ENCODE measurements around the gene ABCA1.

The ABCA1 gene

GRCh38 chr9:104835161-104835560, 92.8 kb downstream of the ABCA1 start:
- Histone ChIP-seq H3K9ac (ENCODE audit: low read length) (no peak overlapping the region), H3K4me3 (ENCODE audit: low read length) (no peak overlapping the region), H2AFZ (ENCODE audit: low read depth, low read length) (no peak overlapping the region), H3K79me2 (ENCODE audit: low read length) (no peaks in the 10 kb centered on the region), H3K27me3 (ENCODE audit: low read depth, low read length) (peaks cover 5% of the 10 kb centered on the region; the same call in 1 of the 2 replicates), H3K4me1 (ENCODE audit: low read length) (no peaks in the 10 kb centered on the region), H3K9me3 (ENCODE audit: insufficient read depth, low read length) (no peaks in the 10 kb centered on the region), H4K20me1 (ENCODE audit: insufficient read depth, low read length) (no peaks in the 10 kb centered on the region), H3K36me3 (replicated peaks; ENCODE audit: low read depth, low read length) (no peaks in the 10 kb centered on the region), H3K4me2 (ENCODE audit: low read length) (no peak overlapping the region), H3K27ac (ENCODE audit: low read length) (no peak overlapping the region)
- TF ChIP-seq EZH2phosphoT487 (IDR thresholded peaks at IDR 0.05; ENCODE audit: low read depth) (no peak), CTCF (IDR thresholded peaks at IDR 0.05; ENCODE audit: low read depth, low read length) (no peak)

- no peaks in the 10 kb centered on the region for H3K9me3 ChIP-seq (ENCODE audit: insufficient read depth, low read length)
- no peaks in the 10 kb centered on the region for H4K20me1 ChIP-seq (ENCODE audit: insufficient read depth, low read length)
- no peak for TF ChIP-seq CTCF (IDR thresholded peaks at IDR 0.05; ENCODE audit: low read depth, low read length)
- no peak for TF ChIP-seq EZH2phosphoT487 (IDR thresholded peaks at IDR 0.05; ENCODE audit: low read depth)
- H3K27me3 ChIP-seq (ENCODE audit: low read depth, low read length) = no peaks in the 10 kb centered on the region; the same call in 1 of the 2 replicates
- no peaks in the 10 kb centered on the region for H3K4me1 ChIP-seq (ENCODE audit: low read length)
- no peak overlapping the region for H3K4me2 ChIP-seq (ENCODE audit: low read length)
- H3K36me3 ChIP-seq (replicated peaks; ENCODE audit: low read depth, low read length) = no peaks in the 10 kb centered on the region
- H3K79me2 ChIP-seq (ENCODE audit: low read length) = no peaks in the 10 kb centered on the region
- no peak overlapping the region for H3K27ac ChIP-seq (ENCODE audit: low read length)
- H3K4me3 ChIP-seq (ENCODE audit: low read length) = no peak overlapping the region
- H2AFZ ChIP-seq (ENCODE audit: low read depth, low read length) = no peak overlapping the region
- no peak overlapping the region for H3K9ac ChIP-seq (ENCODE audit: low read length)
Measured at GRCh38 chr9:104833696-104834095, 94.3 kb downstream of the ABCA1 start.

DNA sequence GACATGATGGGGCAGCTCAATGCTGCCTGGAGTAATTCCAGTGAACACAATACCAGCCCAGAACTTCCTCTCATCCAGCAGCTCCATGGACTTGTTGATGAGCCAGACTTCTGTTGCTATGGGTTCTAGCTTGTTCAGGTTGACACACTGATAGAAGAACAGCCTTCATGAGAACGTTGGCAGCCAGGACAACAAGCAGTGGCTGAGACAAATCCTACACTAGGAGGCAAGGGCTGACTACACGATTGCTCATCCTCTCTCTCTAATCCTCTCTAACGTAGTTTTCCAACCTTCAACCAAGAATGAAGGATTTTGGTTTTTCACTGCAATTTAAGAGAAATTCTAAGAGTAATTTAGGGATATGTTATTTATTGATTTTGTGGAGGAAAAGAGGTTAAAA, 96.3 kb downstream of the ABCA1 start:
- H3K36me3 ChIP-seq (replicated peaks; ENCODE audit: low read depth, low read length) = no peaks in the 10 kb centered on the region
- H3K27me3 ChIP-seq (ENCODE audit: low read depth, low read length) = peaks cover 6% of the 10 kb centered on the region; the same call in 1 of the 2 replicates
- no peak overlapping the region for H3K27ac ChIP-seq (ENCODE audit: low read length)
- no peak for TF ChIP-seq EZH2phosphoT487 (IDR thresholded peaks at IDR 0.05; ENCODE audit: low read depth)
- TF ChIP-seq CTCF (IDR thresholded peaks at IDR 0.05; ENCODE audit: low read depth, low read length) = no peak
- no peak overlapping the region for H3K9ac ChIP-seq (ENCODE audit: low read length)
- H3K9me3 ChIP-seq (ENCODE audit: insufficient read depth, low read length) = no peaks in the 10 kb centered on the region
- no peaks in the 10 kb centered on the region for H4K20me1 ChIP-seq (ENCODE audit: insufficient read depth, low read length)
- H2AFZ ChIP-seq (ENCODE audit: low read depth, low read length) = no peak overlapping the region
- no peaks in the 10 kb centered on the region for H3K4me1 ChIP-seq (ENCODE audit: low read length)
- no peak overlapping the region for H3K4me3 ChIP-seq (ENCODE audit: low read length)
- no peak overlapping the region for H3K4me2 ChIP-seq (ENCODE audit: low read length)
- no peaks in the 10 kb centered on the region for H3K79me2 ChIP-seq (ENCODE audit: low read length)

DNA sequence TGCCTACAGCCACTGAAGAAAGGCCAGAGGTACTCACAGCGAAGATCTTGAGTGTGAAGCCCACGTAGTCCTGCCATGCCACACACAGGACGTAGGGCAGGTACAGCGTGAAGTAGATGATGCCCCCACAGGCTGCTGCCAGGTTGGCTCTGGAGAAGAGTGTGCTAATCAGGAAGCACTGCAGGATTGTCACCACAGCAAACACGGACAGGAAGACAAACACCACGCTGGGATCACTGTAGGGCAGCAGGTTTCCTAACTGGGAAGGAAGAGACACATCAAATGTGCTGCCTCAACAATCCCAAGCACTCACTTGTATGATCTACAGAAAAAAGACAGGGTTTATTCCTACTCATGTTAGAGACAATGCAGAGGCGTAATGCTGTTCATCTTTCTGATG, 101.0 kb downstream of the ABCA1 start:
- H3K9me3 ChIP-seq (ENCODE audit: insufficient read depth, low read length) = no peaks in the 10 kb centered on the region
- no peak overlapping the region for H2AFZ ChIP-seq (ENCODE audit: low read depth, low read length)
- no peaks in the 10 kb centered on the region for H3K4me1 ChIP-seq (ENCODE audit: low read length)
- TF ChIP-seq EZH2phosphoT487 (IDR thresholded peaks at IDR 0.05; ENCODE audit: low read depth) = no peak
- TF ChIP-seq CTCF (IDR thresholded peaks at IDR 0.05; ENCODE audit: low read depth, low read length) = no peak
- H3K4me2 ChIP-seq (ENCODE audit: low read length) = no peak overlapping the region
- no peak overlapping the region for H3K27ac ChIP-seq (ENCODE audit: low read length)
- no peak overlapping the region for H3K9ac ChIP-seq (ENCODE audit: low read length)
- no peaks in the 10 kb centered on the region for H3K36me3 ChIP-seq (replicated peaks; ENCODE audit: low read depth, low read length)
- no peak overlapping the region for H3K4me3 ChIP-seq (ENCODE audit: low read length)
- no peaks in the 10 kb centered on the region for H4K20me1 ChIP-seq (ENCODE audit: insufficient read depth, low read length)
- H3K79me2 ChIP-seq (ENCODE audit: low read length) = no peaks in the 10 kb centered on the region
- H3K27me3 ChIP-seq (ENCODE audit: low read depth, low read length) = peaks cover 17% of the 10 kb centered on the region; the same call in 1 of the 2 replicates

Data from OCI-LY3 (cell line).